Subcutaneous adipose tissue (tissue), 4 donors: ENCODE measurements around the gene KCNK13. TPM values are rescaled to one million over a fixed set of nuclear protein-coding genes. Genes with fewer than 3 reads are reported as not detected.

Source experiments
- CTCF ChIP-seq: fragments of 450-650 bp; IDR thresholded peaks from one replicate; pipeline ENCODE4 v1.5.1; 2016; ENCODE audit warnings: low read depth, mild to moderate bottlenecking, control low read depth, antibody characterized with exemption, moderate library complexity
- total RNA-seq, 4 donors: library from RNA; depleted of rRNA; stranded (reverse); fragments of >200 nt; gene quantifications; one replicate each; pipeline ENCODE4 v1.1.0, GENCODE V29; 2016

The KCNK13 gene
- total RNA-seq, 4 donors from 2014 or later = 0.44 to 7.0 TPM; not detected in 2

GRCh38 chr14:90053044-90053443, 8.8 kb upstream of the KCNK13 start:
- TF ChIP-seq CTCF = no peak

DNA sequence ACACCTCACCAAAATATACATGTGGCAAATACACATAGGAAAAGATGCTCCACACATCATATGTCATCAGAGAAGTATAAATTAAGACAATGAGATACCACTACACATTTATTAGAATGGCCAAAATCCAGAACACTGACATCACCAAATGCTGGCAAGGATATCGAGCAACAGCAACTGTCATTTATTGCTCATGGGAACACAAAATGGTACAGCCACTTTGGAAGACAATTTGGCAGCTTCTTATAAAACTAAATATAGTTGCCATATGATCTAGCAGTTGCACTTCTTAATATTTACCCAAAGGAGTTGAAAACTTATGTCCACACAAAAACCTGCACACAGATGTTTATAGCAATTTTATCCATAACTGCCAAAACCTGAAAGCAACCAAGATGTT, 7.0 kb upstream of the KCNK13 start:
- no peak for TF ChIP-seq CTCF

GRCh38 chr14:90056826-90057225, 5.0 kb upstream of the KCNK13 start:
- no peak for TF ChIP-seq CTCF

GRCh38 chr14:90058876-90059458, 2.8 kb upstream of the KCNK13 start:
- no peak for TF ChIP-seq CTCF

DNA sequence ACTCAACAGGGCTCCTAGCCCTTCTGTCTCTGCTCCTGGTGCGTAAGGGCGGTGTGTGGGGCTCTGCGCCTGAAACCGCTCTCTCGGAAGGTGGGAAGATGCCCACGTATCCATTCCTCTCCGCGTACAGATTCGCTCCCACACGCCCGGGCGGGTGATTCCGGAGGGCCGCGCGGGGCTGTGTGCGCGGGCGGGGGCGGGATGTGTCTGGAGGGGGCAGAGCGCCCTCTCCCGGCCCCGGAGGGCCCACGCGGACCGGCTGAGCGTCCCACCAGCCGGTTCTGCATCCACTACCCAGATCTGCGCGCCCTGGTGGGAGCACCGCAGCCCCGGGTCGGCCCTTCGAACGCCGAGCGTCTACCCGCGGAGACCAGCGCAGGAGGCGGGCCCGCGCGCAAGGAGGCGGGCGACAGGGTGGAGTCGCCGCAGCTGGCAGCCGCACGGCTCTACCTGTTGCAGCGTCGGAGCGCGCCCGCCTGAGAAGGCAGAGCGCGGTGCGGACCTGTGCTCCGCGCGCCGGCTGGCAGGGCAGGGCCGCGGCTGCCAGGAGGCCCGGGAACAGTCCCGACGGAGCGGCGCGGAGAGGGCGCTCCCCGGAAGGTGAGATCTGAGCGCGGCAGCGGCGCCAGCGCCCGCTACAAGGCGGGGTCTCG, 1.4 kb upstream of the KCNK13 start:
- no peak for TF ChIP-seq CTCF

DNA sequence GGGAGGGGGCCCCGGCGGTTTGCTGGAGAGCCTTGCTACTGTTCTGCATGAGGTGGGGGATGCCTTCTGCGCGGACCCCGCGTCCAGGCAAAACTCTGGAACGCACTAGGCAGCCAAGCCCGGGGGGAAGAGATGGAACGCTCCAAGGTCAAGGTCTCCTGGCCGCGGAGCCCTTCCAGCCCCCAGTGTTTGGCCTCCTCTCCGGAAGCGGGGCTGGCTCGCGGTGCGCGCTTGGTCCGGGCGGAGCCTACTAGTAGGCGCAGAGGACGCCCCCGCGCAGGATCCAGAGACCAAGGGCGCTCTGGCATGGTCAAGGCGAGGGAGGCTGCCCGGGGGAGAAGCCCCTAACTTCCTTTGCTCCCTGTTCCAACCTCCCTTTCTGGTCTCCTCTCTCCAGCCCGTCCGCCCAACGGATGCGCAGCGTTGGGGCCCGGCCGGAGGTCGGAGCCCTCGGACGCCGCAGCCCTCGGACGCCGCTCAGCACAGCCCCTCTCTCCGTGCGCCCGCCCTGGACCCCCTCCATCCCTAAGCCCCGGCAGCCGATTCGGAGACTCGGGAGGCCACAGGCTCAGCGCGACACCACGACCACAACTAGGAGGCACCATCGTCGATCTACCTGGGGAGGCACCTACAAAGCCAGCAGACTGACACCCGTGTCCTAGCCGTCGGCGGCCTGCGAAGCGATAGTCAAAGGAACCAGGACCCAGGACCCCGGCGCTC, 669 bp upstream of the KCNK13 start:
- TF ChIP-seq CTCF = no peak

GRCh38 chr14:90062127-90062794, 467 bp downstream of the KCNK13 start:
- TF ChIP-seq CTCF = no peak
